ENCODE results near the gene DGCR6L.

- TF ChIP-seq EGR1 (IDR thresholded peaks at IDR 0.05) (no peak), RAD21 (IDR thresholded peaks at IDR 0.05; ENCODE audit: low read depth) (no peak), USF1 (IDR thresholded peaks at IDR 0.05) (no peak), TAF1 (IDR thresholded peaks at IDR 0.05; ENCODE audit: low read depth) (no peak), FOXM1 (IDR thresholded peaks at IDR 0.05; ENCODE audit: borderline replicate concordance, low read depth) (no peak), CEBPB (IDR thresholded peaks at IDR 0.05) (no peak), EP300 (IDR thresholded peaks at IDR 0.05; ENCODE audit: borderline replicate concordance) (no peak), YY1 (IDR thresholded peaks at IDR 0.05; ENCODE audit: low read depth) (no peak), TCF12 (IDR thresholded peaks at IDR 0.05; ENCODE audit: low read depth) (no peak)
- TF ChIP-seq, protein P1, sequence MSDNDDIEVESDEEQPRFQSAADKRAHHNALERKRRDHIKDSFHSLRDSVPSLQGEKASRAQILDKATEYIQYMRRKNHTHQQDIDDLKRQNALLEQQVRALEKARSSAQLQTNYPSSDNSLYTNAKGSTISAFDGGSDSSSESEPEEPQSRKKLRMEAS (IDR thresholded peaks at IDR 0.05): no peak
- TF ChIP-seq, protein P2, sequence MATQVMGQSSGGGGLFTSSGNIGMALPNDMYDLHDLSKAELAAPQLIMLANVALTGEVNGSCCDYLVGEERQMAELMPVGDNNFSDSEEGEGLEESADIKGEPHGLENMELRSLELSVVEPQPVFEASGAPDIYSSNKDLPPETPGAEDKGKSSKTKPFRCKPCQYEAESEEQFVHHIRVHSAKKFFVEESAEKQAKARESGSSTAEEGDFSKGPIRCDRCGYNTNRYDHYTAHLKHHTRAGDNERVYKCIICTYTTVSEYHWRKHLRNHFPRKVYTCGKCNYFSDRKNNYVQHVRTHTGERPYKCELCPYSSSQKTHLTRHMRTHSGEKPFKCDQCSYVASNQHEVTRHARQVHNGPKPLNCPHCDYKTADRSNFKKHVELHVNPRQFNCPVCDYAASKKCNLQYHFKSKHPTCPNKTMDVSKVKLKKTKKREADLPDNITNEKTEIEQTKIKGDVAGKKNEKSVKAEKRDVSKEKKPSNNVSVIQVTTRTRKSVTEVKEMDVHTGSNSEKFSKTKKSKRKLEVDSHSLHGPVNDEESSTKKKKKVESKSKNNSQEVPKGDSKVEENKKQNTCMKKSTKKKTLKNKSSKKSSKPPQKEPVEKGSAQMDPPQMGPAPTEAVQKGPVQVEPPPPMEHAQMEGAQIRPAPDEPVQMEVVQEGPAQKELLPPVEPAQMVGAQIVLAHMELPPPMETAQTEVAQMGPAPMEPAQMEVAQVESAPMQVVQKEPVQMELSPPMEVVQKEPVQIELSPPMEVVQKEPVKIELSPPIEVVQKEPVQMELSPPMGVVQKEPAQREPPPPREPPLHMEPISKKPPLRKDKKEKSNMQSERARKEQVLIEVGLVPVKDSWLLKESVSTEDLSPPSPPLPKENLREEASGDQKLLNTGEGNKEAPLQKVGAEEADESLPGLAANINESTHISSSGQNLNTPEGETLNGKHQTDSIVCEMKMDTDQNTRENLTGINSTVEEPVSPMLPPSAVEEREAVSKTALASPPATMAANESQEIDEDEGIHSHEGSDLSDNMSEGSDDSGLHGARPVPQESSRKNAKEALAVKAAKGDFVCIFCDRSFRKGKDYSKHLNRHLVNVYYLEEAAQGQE (IDR thresholded peaks at IDR 0.05; ENCODE audit: low read depth): no peak
Measured at GRCh38 chr22:20276468-20276867, 43.4 kb downstream of the DGCR6L start.
